Hepatocyte (in vitro differentiated cells): Measurements from ENCODE around the gene ADD2.

Experiments
- EZH2phosphoT487 ChIP-seq: fragments of 200-600 bp; sonication (generic); IDR thresholded peaks from one replicate; pipeline ENCODE4 v1.6.1; 2018; ENCODE audit warnings: antibody characterized with exemption, mild to moderate bottlenecking, low read depth, moderate library complexity; ENCODE audit not compliant: unreplicated experiment, severe bottlenecking
- TF ChIP-seq, protein P1 (sequence below): fragments of 200-600 bp; sonication (generic); IDR thresholded peaks from 2 replicates; pipeline ENCODE4 v1.5.1; 2016; ENCODE audit warnings: antibody characterized with exemption, mild to moderate bottlenecking; ENCODE audit not compliant: poor library complexity

- TF ChIP-seq, protein P1, sequence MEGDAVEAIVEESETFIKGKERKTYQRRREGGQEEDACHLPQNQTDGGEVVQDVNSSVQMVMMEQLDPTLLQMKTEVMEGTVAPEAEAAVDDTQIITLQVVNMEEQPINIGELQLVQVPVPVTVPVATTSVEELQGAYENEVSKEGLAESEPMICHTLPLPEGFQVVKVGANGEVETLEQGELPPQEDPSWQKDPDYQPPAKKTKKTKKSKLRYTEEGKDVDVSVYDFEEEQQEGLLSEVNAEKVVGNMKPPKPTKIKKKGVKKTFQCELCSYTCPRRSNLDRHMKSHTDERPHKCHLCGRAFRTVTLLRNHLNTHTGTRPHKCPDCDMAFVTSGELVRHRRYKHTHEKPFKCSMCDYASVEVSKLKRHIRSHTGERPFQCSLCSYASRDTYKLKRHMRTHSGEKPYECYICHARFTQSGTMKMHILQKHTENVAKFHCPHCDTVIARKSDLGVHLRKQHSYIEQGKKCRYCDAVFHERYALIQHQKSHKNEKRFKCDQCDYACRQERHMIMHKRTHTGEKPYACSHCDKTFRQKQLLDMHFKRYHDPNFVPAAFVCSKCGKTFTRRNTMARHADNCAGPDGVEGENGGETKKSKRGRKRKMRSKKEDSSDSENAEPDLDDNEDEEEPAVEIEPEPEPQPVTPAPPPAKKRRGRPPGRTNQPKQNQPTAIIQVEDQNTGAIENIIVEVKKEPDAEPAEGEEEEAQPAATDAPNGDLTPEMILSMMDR: no peak
- no peak for TF ChIP-seq EZH2phosphoT487
Measured at GRCh38 chr2:70676301-70677035, 91.5 kb downstream of the ADD2 start.
